Colonic mucosa (tissue), 4 donors: ENCODE data around the gene IDNK. TPM values are rescaled to one million over a fixed set of nuclear protein-coding genes. Genes with fewer than 3 reads are reported as not detected.
A peak's percentile ranks its signal among the peaks of the same experiment; 100 is the strongest.

Source experiments
- DNase-seq: peaks from one replicate; pipeline ENCODE4 v3.0.0-alpha.2; 2020
- H3K27ac ChIP-seq: fragments of 200-600 bp; one replicate; pipeline ENCODE4 v1.8.0; 2021
- H3K27me3 ChIP-seq: fragments of 200-600 bp; one replicate; pipeline ENCODE4 v1.8.0; 2021
- H3K36me3 ChIP-seq: fragments of 200-600 bp; one replicate; pipeline ENCODE4 v1.8.0; 2021
- H3K4me1 ChIP-seq: fragments of 200-600 bp; one replicate; pipeline ENCODE4 v1.8.0; 2021; ENCODE audit warnings: mild to moderate bottlenecking
- H3K4me3 ChIP-seq: fragments of 200-600 bp; one replicate; pipeline ENCODE4 v1.8.0; 2021
- H3K9ac ChIP-seq, 2 donors: one replicate each; pipeline ENCODE4 v1.7.0; 2013; ENCODE audit warnings: control low read depth in 2 of 2, low read depth in 2 of 2, low read length in 2 of 2
- H3K9me3 ChIP-seq: fragments of 200-600 bp; one replicate; pipeline ENCODE4 v1.8.0; 2021
- CTCF ChIP-seq: fragments of 200-600 bp; IDR thresholded peaks from one replicate; pipeline ENCODE4 v1.8.0; 2022; ENCODE audit warnings: antibody characterized with exemption, mild to moderate bottlenecking
- intact Hi-C: fragments of 100-400 bp; cut with DNase I; formaldehyde crosslinking; loops from one replicate; pipeline ENCODE4 v1.14.1; 2022
- total RNA-seq, 2 donors: library from RNA; stranded (reverse); fragmentation: NEBNext Ultra II Directional in 1 of 2; extraction: Animal tissue kit (Norgen Biotek cat#: 25700) in 1 of 2; gene quantifications; one replicate each; pipeline ENCODE4 v1.2.1, GENCODE V29; 2021
- donor health status: healthy.
- donor health status: DM: no; HTN: no; CAD: no.
- donor health status: DM: no; HTN: no; CAD: no.

The IDNK gene
- total RNA-seq: 1 to 10 TPM; 4.9 to 7.4 TPM

DNA sequence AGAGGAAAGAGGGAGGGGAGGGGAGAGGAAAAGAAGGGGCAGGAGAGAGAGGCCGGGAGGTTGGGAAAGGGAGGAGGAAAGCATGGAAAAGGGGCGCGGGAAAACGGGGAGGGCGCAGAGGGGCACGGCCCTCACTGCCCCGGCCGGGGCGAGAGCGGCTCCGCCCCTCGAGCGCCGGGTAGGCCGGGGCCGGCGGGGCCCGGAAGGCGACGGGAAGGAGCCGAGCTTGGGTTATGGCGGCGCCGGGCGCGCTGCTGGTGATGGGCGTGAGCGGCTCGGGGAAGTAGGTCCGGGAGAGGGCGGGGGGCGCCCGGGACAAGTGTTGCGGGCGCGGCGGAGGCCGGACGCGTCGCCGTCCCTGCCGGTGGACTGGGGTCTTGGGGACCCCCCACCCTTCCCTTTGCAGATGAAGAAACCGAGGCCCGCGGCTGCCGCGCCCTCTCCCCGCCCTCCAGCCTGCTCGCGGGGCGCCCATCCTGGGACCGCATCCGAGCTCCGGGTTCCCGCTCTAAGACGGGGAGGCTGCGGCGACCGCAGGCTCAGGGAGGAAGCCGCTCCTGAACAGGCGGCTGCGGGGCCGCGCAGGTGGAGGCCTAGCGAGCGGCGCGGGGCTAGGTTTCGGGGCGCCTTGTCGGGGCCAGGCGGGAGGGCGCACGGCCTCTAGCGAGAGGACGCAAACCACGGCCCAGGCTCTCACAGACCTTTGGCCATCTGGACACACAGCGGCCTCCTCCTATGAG lies at the start of gene IDNK:
IDNK (plus strand) TSS at position 205 of the 740 bp plus-strand sequence; CDS start at position 234, 29 bp downstream.
- peak; percentile 85 for DNase-seq
- no peak for TF ChIP-seq CTCF
- Histone ChIP-seq H3K4me3 (peak within 1 kb of the TSS; percentile 95), H3K27me3 (no peaks in the 10 kb centered on the region), H3K27ac (peak within 1 kb of the TSS; percentile 96), H3K36me3 (no peaks in the 10 kb centered on the region), H3K9ac (peak within 1 kb of the TSS; percentile 85 to 86), H3K4me1 (peaks cover 3% of the 10 kb centered on the region), H3K9me3 (no peaks in the 10 kb centered on the region)
- intact Hi-C loops: loop anchor here (10.0 kb wide), 1 partner anchor 292 kb away; no protein-coding TSS in a partner anchor

- intact Hi-C loops: no loop called here
- TF ChIP-seq CTCF: no peak
- no peak for DNase-seq
- Histone ChIP-seq H3K4me1 (no peaks in the 10 kb centered on the region), H3K4me3 (no peak overlapping the region), H3K36me3 (no peaks in the 10 kb centered on the region), H3K27me3 (no peaks in the 10 kb centered on the region), H3K9ac (no peak overlapping the region), H3K27ac (no peak overlapping the region), H3K9me3 (no peaks in the 10 kb centered on the region)
Measured at GRCh38 chr9:83574482-83574881, 48.5 kb upstream of the IDNK start.

DNA sequence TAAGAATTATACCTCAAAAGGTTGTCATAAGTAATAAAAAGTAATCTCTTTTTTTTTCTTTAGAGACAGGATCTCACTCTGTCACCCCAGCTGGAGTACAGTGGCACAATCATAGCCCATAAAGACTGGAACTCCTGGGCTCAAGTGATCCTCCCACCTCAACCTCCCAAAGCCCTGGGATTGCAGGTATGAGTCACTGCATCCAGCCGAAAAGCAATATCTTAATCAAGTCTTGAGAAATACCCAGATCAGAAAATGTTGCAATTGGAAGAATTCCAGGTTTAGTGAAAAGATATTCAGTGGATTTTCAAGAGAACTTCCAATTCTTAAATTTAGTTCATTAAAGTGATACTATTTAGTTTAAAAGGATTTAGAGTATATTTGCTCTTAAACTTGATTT lies 40.9 kb upstream of the IDNK start:
- intact Hi-C loops: no loop called here
- Histone ChIP-seq H3K9me3 (no peaks in the 10 kb centered on the region), H3K4me3 (no peak overlapping the region), H3K27me3 (no peaks in the 10 kb centered on the region), H3K4me1 (no peaks in the 10 kb centered on the region), H3K9ac (no peak overlapping the region), H3K27ac (no peak overlapping the region), H3K36me3 (no peaks in the 10 kb centered on the region)
- no peak for TF ChIP-seq CTCF
- no peak for DNase-seq

DNA sequence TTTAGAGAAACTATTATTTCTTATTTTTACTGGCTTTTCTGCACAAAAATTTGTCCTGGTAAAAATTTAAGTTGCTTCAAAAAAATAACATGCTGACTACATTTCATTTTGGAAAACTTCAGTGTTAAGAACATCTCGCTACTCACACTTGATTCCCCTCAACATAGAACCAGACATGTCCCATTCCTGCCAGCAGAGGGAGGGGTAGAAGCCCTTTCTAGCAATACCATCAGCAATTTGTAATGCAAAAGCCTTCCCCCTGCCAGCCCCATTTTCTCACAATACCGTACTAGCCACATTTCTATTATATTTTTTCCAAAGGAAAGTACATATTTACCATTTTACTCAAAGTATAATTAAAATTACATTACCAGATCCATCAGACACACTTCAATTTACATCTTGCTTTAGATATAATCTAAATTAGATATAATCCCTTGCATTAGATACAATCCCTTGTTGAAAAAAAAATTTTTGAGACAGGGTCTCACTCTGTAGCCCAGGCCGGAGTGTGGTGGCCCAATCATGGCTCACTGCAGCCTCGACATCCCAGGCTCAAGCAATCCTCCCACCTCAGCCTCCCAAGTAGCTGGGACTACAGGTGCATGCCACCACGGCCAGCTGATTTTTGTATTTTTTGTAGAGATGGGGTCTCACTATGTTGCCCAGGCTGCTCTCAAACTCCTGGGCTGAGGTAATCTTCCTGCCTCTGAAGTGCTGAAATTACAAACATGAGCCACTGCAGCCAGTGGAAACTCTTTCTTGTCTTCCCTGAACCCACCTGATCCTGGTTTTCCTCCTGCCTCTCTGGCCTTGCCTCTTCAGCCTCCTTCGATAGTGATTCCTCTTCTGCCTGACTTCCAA lies 39.6 kb upstream of the IDNK start:
- Histone ChIP-seq H3K9ac (no peak overlapping the region), H3K27ac (no peak overlapping the region), H3K36me3 (no peaks in the 10 kb centered on the region), H3K4me1 (no peaks in the 10 kb centered on the region), H3K9me3 (no peaks in the 10 kb centered on the region), H3K4me3 (no peak overlapping the region), H3K27me3 (no peaks in the 10 kb centered on the region)
- intact Hi-C loops: no loop called here
- DNase-seq: peak; percentile 32
- peak; percentile 69 for TF ChIP-seq CTCF

DNA sequence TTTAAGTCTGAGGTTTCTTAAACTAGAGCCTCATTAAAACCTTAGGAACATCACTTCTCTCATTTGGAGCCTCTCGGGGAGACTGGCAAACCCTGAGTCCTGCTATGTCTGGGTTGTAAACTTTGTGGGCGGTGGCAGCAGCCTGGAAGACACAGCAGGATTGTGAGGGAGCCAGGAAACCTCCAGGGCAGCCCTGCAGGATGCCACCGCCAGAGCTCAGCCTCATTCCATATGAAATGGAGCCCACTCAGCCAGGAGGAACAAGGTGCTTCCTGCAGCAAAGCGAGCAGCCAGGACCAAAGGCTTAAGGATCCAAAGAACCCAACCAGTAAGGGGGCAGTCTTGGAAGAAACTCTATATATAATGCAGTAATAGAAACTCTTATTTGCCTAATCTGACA lies 37.9 kb upstream of the IDNK start:
- no peak for TF ChIP-seq CTCF
- intact Hi-C loops: no loop called here
- Histone ChIP-seq H3K36me3 (no peaks in the 10 kb centered on the region), H3K4me1 (no peaks in the 10 kb centered on the region), H3K9me3 (no peaks in the 10 kb centered on the region), H3K9ac (no peak overlapping the region), H3K27ac (no peak overlapping the region), H3K27me3 (no peaks in the 10 kb centered on the region), H3K4me3 (no peak overlapping the region)
- no peak for DNase-seq
